ENCODE measurements around the gene SCEL.

SCEL gene

GRCh38 chr13:77522444-77522843 is 13.1 kb upstream of the SCEL start:
- DNase-seq = no peak

GRCh38 chr13:77523386-77523785 is 12.1 kb upstream of the SCEL start:
- no peak for DNase-seq

- DNase-seq = no peak
Observed at GRCh38 chr13:77523834-77524728, 11.4 kb upstream of the SCEL start.

DNA sequence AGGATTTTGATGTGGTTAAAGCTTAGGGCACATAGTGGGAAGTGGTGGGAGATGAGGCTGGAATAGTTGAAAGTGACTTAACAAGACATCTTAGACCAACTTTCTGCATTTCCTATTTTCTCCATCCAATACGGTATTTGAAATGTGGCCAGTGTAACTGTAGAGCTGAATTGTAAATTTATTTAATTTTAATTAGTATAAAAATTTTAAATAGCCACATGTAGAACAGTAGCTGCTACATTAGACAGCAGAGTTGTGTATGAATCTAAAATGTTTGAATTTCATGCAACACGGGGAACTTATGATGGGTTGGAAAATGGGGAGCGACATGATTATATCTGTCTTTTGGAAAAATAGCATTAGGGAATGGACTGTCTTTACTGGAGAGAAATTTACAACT is 7.1 kb upstream of the SCEL start:
- no peak for DNase-seq

DNA sequence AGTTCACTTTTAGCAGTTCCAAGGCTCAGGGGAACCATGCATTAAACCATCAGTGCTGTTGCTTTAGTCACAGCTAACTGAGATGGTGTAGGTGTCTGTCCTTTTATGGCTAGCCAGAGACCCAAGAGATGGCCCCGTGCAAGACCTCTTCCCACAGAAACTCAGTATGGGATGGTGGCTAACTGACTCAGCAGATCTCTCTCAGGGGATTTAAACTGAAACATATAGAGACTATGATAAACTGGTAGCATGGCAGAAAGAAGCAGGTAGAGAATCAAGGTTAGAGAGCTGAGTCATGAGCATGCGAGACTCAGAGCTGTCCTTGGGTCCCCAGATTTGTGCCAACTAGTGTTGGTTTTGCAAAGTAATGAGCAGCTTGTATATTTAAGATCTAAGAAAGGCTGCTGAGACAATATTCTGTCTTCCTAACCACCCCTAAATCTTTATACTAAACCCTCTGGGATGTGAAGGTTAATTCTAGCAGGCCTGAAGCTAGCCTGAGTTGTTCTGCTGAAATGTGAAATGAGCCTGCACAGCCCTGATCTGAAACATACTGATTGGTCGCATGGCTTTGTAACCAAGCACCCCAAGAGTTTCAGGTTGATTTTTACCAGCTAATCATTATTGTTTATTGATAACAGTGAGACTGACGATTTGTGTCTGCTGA is 6.5 kb upstream of the SCEL start:
- DNase-seq = no peak

DNA sequence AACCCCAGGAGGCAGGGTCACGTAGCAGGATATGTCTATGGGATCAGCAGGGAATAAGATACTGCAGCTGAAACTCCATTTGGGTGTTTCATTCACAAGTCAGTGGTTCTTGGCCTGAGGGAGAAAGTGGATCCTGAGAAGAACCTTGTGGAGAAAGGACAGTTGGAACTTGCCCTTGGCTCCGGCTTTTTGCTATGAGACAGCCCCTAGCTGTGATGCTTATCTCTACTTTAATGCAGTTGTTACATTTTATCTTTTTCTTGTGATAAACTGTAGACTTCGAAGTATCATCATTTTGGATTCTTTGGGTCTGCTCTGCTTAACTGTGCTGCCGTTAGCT is 6.0 kb upstream of the SCEL start:
- DNase-seq = no peak

GRCh38 chr13:77530875-77531274 is 4.6 kb upstream of the SCEL start:
- DNase-seq = no peak

DNA sequence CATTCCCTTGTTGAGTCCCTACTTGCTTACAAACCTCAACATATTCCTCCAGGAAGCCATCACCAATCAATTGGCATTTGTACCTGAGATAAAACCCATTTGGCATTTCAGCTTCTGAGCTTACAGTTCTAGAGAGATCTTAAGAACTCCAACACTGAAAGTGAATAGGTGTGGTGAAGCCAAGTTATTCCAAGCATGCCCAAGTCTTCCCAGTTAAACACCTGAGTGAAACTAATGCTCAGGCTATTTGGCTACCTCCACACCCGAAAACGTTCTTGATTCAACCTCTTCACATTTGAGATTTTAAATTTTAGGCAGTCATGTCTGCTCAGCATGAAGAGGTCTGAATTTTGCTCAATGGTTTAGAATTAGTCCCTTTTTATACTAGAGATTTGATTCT is 2.5 kb upstream of the SCEL start:
- DNase-seq = no peak

- no peak for DNase-seq
Observed at GRCh38 chr13:77533875-77534788, 1.4 kb upstream of the SCEL start.

GRCh38 chr13:77536358-77536757 is 852 bp downstream of the SCEL start:
- DNase-seq = no peak

- DNase-seq = no peak
Observed at GRCh38 chr13:77537289-77537919, 1.9 kb downstream of the SCEL start.

DNA sequence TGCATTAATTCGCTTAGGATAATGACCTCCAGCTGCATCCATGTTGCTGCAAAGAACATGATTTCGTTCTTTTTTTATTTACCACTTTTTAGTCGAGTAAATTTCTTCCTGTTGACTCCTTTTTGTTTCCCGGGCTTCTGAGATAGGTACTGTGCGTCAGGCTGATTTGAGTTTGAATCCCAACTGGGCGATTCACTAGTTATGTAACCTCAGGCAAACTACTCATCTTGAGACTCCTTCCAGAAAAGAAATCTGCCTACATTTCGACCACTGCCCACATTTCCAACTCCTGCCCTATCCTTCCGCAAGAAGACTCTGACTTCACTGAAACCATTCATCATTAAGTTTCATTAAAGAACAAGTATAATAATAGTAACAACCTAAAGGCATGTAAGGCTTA is 8.2 kb downstream of the SCEL start:
- DNase-seq = no peak

DNA sequence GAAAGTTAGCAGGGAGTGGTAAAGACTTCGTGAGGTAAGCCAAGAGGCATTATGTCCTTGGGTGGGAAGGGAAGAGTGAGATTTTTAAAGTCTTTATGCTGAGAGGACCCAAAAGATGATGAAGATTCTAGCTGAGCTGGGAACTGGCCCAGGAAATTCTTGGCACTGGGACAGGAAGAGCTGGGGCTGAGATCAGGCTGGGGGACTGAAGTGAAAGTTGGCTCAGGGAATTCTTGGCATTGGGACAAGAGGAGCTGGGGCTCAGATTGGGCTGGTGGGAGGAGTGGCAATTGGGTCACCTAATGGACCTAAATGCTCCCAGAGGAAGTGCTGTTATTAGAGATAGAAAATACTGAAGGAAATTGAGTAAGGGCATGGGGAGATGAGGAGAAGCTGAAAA is 8.8 kb downstream of the SCEL start:
- no peak for DNase-seq

DNA sequence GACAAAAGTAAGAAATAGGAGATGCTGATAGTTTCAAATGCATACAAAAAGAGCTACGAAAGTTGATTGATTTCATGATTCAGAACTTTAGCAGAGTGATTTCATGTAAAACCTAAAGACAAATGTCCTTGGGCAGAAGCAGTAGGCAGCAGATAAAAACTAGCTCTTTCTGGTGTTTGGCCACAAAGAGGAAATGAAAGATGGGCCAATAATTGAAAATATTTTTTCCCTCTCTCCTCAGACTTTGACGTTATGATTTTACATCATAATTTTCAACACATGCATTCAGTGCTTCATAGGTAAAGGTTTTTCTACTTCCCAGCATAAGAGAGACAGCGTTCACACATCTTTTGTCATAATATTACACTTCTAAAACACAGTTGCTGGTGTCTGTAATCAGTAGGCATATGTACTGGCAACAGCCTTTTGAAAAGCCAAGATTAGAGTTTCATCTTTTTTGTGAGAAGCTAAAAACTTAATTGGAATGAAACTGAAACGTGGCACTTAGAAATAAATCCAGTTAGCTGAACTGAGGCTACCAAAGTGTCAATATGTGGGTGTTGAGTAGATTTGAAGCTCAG is 9.3 kb downstream of the SCEL start:
- no peak for DNase-seq

DNA sequence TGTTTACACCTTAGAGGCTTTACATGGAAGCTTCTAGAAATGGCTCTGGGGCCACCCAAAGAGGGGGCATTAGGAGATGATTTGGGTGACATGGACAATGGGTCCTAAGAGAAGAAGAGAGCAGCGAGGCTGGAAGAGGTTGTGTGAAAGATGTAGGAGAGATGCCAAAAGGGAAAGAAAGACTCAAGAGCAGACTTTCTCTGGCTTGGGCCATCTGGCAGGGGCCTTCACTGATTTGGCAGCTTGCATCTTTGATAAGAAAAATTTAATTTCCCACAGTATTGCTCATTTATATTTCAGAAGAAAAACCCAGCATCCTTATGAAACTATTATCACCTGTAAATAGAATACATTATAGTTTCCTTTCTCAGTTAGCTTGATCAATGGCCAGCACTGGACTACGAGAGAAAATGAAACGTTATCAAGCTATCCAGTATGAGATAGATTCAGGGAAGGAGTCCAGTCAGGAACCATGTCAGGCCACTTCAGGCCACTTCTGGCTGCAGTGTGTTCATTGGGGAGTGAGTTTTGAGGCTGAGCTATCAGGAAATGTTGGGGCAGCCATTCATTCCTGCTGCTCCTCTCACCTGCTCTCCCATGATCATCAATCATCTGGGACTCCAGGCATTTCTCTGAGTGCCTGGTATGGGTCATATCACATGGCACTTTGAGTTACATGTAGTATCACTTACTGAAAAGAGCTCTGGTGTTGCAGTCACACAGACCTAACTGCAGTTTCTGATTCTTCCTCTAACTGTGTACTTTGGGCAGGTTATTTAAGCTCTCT is 10.3 kb downstream of the SCEL start:
- DNase-seq = no peak

DNA sequence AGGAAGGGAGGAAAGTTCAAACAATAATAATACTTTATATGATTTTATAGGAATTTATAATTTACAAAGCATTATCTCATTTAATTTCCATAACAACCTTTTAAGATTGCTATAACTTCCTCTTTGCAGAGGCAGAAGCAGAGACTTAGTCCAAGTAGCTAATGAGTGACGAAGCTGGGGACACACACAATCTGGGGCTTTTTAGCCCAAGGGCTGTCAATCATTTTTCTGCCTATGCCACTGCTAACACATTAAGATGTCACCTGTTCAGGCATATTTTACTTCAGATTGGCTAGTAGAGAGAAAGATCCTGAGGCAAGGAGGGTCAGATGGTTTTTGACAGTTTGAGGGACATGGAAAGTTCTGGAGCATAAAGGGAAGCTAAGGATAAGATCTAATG is 12.6 kb downstream of the SCEL start:
- no peak for DNase-seq

GRCh38 chr13:77548594-77548993 is 13.1 kb downstream of the SCEL start:
- DNase-seq = no peak

- DNase-seq = no peak
Observed at GRCh38 chr13:77554069-77554468, 18.6 kb downstream of the SCEL start.

DNA sequence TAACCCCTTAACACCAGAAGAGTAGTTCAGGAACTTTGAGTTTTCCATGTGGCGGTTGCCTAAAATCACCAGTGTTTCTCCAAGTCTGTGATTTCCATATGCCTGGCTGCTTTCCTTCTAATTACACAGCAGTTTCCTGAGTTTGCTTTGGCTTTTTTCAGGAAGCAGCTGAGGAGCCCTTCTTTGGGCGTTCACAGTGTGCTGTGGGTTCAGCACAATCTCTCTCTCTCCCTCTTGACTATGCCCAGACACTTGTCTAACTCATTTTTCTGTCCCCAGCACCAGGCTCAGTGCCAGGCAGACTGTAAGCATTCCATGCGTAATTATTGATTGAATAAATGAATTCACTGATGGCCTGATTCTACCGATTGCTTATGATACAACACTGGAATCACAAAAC is 19.7 kb downstream of the SCEL start:
- no peak for DNase-seq

DNA sequence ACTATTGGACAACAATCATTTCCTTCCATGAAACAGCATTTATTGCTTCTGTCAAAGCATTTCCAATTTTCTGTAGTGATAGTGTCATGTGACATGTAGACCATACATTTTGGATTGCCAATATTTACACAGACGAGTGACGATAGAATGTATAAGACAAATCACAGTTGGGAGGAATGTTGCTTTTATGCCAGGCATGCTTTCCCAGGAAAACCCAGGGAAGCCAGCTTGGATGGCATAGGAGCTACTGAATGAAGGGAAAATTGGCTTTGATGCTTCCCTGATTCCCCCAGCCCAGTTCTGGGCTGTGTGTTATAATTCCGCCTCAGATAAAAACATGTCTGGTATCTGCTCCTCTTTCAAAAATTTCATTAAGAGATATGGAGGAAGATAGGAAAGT is 22.5 kb downstream of the SCEL start:
- DNase-seq = no peak

DNA sequence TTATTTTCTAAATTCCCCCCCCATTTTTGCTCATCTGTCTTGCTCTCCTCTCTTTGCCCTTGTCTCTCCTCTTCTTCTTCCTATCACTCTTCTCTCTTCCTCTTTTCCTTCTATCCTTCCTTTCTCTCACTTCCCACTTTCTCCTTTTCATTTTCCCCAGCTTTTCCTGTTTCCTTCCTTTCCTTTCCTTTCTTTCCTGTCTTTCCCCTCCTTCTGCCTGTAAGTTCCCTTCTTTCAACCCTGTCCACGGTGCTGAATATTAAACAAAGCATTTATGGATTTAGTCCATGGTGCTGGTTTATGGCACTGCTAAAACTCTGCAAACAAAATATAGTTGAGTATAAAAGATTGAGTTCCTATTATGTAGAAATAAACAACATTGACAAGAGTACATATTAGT is 27.6 kb downstream of the SCEL start:
- no peak for DNase-seq

GRCh38 chr13:77565635-77566034 is 30.1 kb downstream of the SCEL start:
- no peak for DNase-seq
